AG08396 (cell line): ENCODE results near the gene FADS1.

Source experiments
- DNase-seq: peaks from one replicate; pipeline ENCODE4 v3.0.0; 2012; ENCODE audit warnings: low spot score, mixed read lengths

FADS1 gene

GRCh38 chr11:61795459-61795858 is 21.3 kb downstream of the FADS1 start:
- DNase-seq, result no peak

GRCh38 chr11:61794579-61794978 is 22.2 kb downstream of the FADS1 start:
- no peak for DNase-seq

- DNase-seq, result no peak
Observed at GRCh38 chr11:61793829-61794204, 23.0 kb downstream of the FADS1 start.

GRCh38 chr11:61793083-61793828 is 23.5 kb downstream of the FADS1 start:
- no peak for DNase-seq

GRCh38 chr11:61792310-61793082 is 24.3 kb downstream of the FADS1 start, which contains the start of the genes FEN1 and TMEM258:
Gene FEN1 (plus strand): TSS chr11:61792911. CDS start chr11:61795362, 2,451 bp downstream.
Gene TMEM258 (minus strand): TSS chr11:61792599. CDS start chr11:61792558, 41 bp downstream.
- peak; percentile 92 for DNase-seq

- DNase-seq, result peak; percentile 89
Observed at GRCh38 chr11:61791737-61792309, 25.0 kb downstream of the FADS1 start.

- DNase-seq, result no peak
Observed at GRCh38 chr11:61787928-61788491, 28.8 kb downstream of the FADS1 start.

- DNase-seq, result no peak
Observed at GRCh38 chr11:61785837-61786402, 30.9 kb downstream of the FADS1 start.

- DNase-seq, result no peak
Observed at GRCh38 chr11:61784506-61784805, 32.3 kb downstream of the FADS1 start.

GRCh38 chr11:61783717-61784505 is 32.9 kb downstream of the FADS1 start:
- no peak for DNase-seq

- no peak for DNase-seq
Observed at GRCh38 chr11:61782841-61783240, 34.0 kb downstream of the FADS1 start.

- no peak for DNase-seq
Observed at GRCh38 chr11:61782299-61782698, 34.5 kb downstream of the FADS1 start.

- DNase-seq, result no peak
Observed at GRCh38 chr11:61781585-61781984, 35.2 kb downstream of the FADS1 start.

GRCh38 chr11:61780581-61781162 is 36.1 kb downstream of the FADS1 start:
- DNase-seq, result peak; percentile 10

GRCh38 chr11:61779666-61780525 is 36.9 kb downstream of the FADS1 start:
- peak; percentile 16 for DNase-seq

GRCh38 chr11:61778920-61779650 is 37.7 kb downstream of the FADS1 start:
- DNase-seq, result no peak

- peak; percentile 13 for DNase-seq
Observed at GRCh38 chr11:61778357-61778886, 38.4 kb downstream of the FADS1 start.

GRCh38 chr11:61777234-61778090 is 39.3 kb downstream of the FADS1 start:
- no peak for DNase-seq
